TTC549 (cell line): ENCODE data around the gene DAGLB.
"Not testable (repeated sequence)": the region's sequence is repeated elsewhere in the genome, so short reads cannot be mapped to it uniquely, and the experiment has no call there.

ENCODE experiments used
- FAIRE-seq: peaks from 2 replicates; lab custom pipeline; 2012; peaks lifted over from hg19 to GRCh38; lab: Jason Lieb, UNC

The DAGLB gene

GRCh38 chr7:6447581-6448199 lies at the start of gene DAGLB:
TSS of gene DAGLB (minus strand) at chr7:6447954. CDS start at chr7:6447842, 112 bp downstream.
- no peak for FAIRE-seq

- no peak for FAIRE-seq
Observed at GRCh38 chr7:6497637-6497905, 49.8 kb upstream of the DAGLB start.

GRCh38 chr7:6496842-6497636 lies 49.3 kb upstream of the DAGLB start:
- FAIRE-seq: no peak

GRCh38 chr7:6495597-6496262 lies 48.0 kb upstream of the DAGLB start:
- no peak for FAIRE-seq

- FAIRE-seq: no peak
Observed at GRCh38 chr7:6494365-6494764, 46.6 kb upstream of the DAGLB start.

GRCh38 chr7:6491194-6491593 lies 43.4 kb upstream of the DAGLB start:
- FAIRE-seq: no peak

GRCh38 chr7:6489612-6490011 lies 41.9 kb upstream of the DAGLB start:
- FAIRE-seq: no peak

- FAIRE-seq: no peak
Observed at GRCh38 chr7:6487184-6487545, 39.4 kb upstream of the DAGLB start.

GRCh38 chr7:6486438-6487183 lies 38.9 kb upstream of the DAGLB start:
- FAIRE-seq: no peak

GRCh38 chr7:6482743-6483119 lies 35.0 kb upstream of the DAGLB start:
- no peak for FAIRE-seq

GRCh38 chr7:6482307-6482706 lies 34.6 kb upstream of the DAGLB start:
- no peak for FAIRE-seq

- FAIRE-seq: no peak
Observed at GRCh38 chr7:6481445-6481844, 33.7 kb upstream of the DAGLB start.

- no peak for FAIRE-seq
Observed at GRCh38 chr7:6480323-6480660, 32.5 kb upstream of the DAGLB start.

- FAIRE-seq: no peak
Observed at GRCh38 chr7:6479067-6479466, 31.3 kb upstream of the DAGLB start.

- no peak for FAIRE-seq
Observed at GRCh38 chr7:6478186-6478585, 30.4 kb upstream of the DAGLB start.

GRCh38 chr7:6477318-6477660 lies 29.5 kb upstream of the DAGLB start:
- no peak for FAIRE-seq

GRCh38 chr7:6476596-6477317 lies 29.0 kb upstream of the DAGLB start:
- no peak for FAIRE-seq

- FAIRE-seq: no peak
Observed at GRCh38 chr7:6475433-6476186, 27.9 kb upstream of the DAGLB start.

- no peak for FAIRE-seq
Observed at GRCh38 chr7:6465862-6466261, 18.1 kb upstream of the DAGLB start.

GRCh38 chr7:6463609-6464008 lies 15.9 kb upstream of the DAGLB start:
- not testable (repeated sequence) for FAIRE-seq

GRCh38 chr7:6461946-6462550 lies 14.3 kb upstream of the DAGLB start:
- FAIRE-seq: no peak
